Measurements from ENCODE around the gene HS3ST1.
"Not testable (repeated sequence)": the region's sequence is repeated elsewhere in the genome, so short reads cannot be mapped to it uniquely, and the experiment has no call there.

The HS3ST1 gene

GRCh38 chr4:11397819-11398610, 30.7 kb downstream of the HS3ST1 start:
- no peak for DNase-seq

GRCh38 chr4:11397146-11397545, 31.5 kb downstream of the HS3ST1 start:
- DNase-seq, result no peak

- no peak for DNase-seq
These were observed 35.1 kb downstream of the HS3ST1 start for GRCh38 chr4:11393551-11393950.

DNA sequence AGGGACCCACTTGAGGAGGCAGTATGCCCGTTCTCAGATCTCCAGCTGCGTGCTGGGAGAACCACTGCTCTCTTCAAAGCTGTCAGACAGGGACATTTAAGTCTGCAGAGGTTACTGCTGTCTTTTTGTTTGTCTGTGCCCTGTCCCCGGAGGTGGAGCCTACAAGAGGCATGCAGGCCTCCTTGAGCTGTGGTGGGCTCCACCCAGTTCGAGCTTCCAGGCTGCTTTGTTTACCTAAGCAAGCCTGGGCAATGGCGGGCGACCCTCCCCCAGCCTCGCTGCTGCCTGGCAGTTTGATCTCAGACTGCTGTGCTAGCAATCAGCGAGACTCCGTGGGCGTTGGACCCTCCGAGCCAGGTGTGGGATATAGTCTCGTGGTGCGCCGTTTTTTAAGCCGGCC, 44.6 kb downstream of the HS3ST1 start:
- DNase-seq, result not testable (repeated sequence)

- no peak for DNase-seq
These were observed 52.1 kb downstream of the HS3ST1 start for GRCh38 chr4:11376571-11376970.

DNA sequence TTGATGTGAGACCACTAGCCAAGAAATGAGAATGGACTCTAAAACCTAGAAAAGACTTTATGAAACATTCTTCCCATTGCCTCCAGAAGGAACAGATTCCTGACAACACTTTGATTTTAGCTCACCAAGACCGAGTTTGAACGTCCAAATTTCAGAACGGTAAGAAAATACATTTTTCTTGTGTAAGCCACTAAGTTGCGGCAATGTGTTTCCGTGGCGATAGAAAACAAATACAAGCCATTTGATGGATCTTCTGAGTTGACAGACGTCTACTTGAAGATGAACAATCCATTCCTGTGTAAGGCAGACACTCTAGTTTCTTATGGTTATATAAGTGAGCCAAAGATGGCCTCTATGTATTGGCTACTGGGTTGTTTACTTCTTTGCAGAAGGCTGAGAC, 52.5 kb downstream of the HS3ST1 start:
- DNase-seq, result no peak

DNA sequence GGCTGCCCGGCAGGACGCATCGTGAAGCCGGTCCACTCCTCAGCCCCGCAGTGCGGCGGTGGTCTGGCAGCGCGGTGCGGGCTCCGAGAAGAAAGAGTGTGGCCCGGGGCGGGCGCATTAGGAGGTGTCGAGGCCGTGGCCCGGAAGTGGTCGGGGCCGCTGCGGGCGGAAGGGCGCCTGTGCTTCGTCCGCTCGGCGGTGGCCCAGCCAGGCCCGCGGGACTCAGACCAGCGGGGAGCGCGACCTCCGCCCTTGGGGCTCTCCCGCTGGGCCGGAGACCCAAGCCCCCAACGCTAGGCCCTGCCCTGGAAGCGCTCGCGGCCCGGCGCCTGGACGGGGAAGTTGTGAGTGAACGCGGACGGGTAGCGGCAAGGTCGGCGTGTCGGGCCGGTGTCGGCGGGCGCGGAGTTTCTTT, 60.0 kb downstream of the HS3ST1 start:
- no peak for DNase-seq

GRCh38 chr4:11367371-11367770, 61.3 kb downstream of the HS3ST1 start:
- no peak for DNase-seq

- DNase-seq, result no peak
These were observed 61.8 kb downstream of the HS3ST1 start for GRCh38 chr4:11366859-11367258.

GRCh38 chr4:11365039-11365438, 63.7 kb downstream of the HS3ST1 start:
- DNase-seq, result no peak

- DNase-seq, result no peak
These were observed 69.1 kb downstream of the HS3ST1 start for GRCh38 chr4:11359591-11359990.

DNA sequence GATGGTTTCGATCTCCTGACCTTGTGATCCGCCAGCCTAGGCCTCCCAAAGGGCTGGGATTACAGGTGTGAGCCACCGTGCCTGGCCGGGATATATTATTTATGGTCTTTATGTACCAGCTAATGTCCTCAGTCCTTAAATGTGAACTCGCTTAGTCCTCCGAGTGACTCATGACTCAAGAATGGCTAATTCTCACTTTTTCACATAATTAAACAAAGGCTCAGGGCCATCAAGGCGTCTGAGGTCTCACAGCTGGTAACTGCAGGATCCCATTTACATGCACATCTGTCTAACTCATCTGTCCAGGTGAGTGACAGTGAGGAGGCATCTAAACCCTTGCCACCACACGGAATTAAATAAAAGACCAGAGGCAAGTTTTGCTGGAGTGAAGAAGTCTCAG, 73.5 kb downstream of the HS3ST1 start:
- DNase-seq, result no peak

- no peak for DNase-seq
These were observed 74.2 kb downstream of the HS3ST1 start for GRCh38 chr4:11354531-11354930.

- no peak for DNase-seq
These were observed 80.1 kb downstream of the HS3ST1 start for GRCh38 chr4:11348449-11349088.

- DNase-seq, result no peak
These were observed 83.8 kb downstream of the HS3ST1 start for GRCh38 chr4:11344916-11345315.

- no peak for DNase-seq
These were observed 85.2 kb downstream of the HS3ST1 start for GRCh38 chr4:11343536-11343935.

Measured in stimulated activated CD4-positive, alpha-beta T cell treated with anti-CD3 and anti-CD28 coated beads, Interleukin-4, amount 100 ng/mL, for 4 hours (primary cell).